Suppressor macrophage treated with lipopolysaccharide for 4 hours (primary cell): ENCODE data around the gene ZC3HAV1.

Source experiments
- DNase-seq: peaks from one replicate; pipeline ENCODE4 v3.0.0-alpha.2; 2020

The ZC3HAV1 gene

DNA sequence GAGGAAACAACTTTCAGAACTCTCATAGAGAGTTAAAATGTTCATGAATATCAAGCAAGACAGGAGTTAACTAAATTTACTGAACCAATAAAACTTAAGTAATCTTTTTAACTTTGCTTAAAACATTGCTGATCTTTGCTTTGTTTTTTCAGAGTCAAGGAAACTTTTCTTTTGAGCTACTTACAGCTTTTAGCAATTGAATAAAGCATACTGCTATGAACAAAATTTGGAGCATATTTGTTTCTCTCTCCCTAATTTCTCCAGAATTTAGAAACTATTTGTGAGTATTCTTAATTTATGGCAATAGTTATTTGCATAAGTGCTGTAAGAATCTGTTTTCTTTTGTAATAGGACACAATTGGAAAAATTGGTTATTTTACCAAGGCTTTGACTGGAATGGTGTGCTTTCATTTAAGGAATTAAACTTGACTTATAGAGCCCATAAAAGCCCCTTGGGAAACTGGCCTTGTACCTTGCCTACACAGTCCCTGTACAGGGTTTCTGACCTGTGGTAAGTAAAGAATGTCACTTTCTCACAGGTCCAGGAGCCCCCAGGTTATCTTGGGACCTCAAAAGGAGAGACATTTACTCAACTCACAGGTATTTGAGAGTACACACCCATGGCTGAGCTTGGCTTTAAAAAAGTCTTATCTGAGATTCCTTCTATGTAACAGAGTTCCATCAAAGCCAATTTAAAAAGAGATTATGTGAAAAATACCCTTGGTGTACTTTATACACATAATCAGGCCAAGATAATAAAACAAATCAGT lies 105.0 kb downstream of the ZC3HAV1 start:
- no peak for DNase-seq

GRCh38 chr7:138999414-138999813 lies 110.1 kb downstream of the ZC3HAV1 start:
- DNase-seq: no peak
